GM12873 (cell line): ENCODE data around the gene ELOVL3.
A peak's percentile ranks its signal among the peaks of the same experiment; 100 is the strongest.

ENCODE experiments used
- CTCF ChIP-seq: IDR thresholded peaks from 2 replicates; pipeline ENCODE4 v1.5.1; 2012; ENCODE audit warnings: low read depth, mild to moderate bottlenecking, moderate library complexity, low read length, control low read depth; ENCODE audit not compliant: insufficient read depth; ENCODE audit errors: missing control alignments

ELOVL3 gene

GRCh38 chr10:102219370-102219769 lies 6.7 kb upstream of the ELOVL3 start:
- TF ChIP-seq CTCF: no peak

- TF ChIP-seq CTCF: no peak
These were observed 5.5 kb upstream of the ELOVL3 start for GRCh38 chr10:102220612-102221011.

GRCh38 chr10:102222797-102223196 lies 3.3 kb upstream of the ELOVL3 start:
- no peak for TF ChIP-seq CTCF

GRCh38 chr10:102226542-102226870 lies 407 bp downstream of the ELOVL3 start:
- no peak for TF ChIP-seq CTCF

GRCh38 chr10:102227050-102227449 lies 951 bp downstream of the ELOVL3 start:
- TF ChIP-seq CTCF: no peak

- peak; percentile 99 for TF ChIP-seq CTCF
These were observed 3.7 kb downstream of the ELOVL3 start for GRCh38 chr10:102229810-102230263.

- no peak for TF ChIP-seq CTCF
These were observed 4.3 kb downstream of the ELOVL3 start for GRCh38 chr10:102230264-102230860.

- peak; percentile 52 for TF ChIP-seq CTCF
These were observed 4.8 kb downstream of the ELOVL3 start for GRCh38 chr10:102230861-102231356.
